Renal pelvis (tissue), 12 donors: ENCODE data around the gene RPS8. TPM values are rescaled to one million over a fixed set of nuclear protein-coding genes. Genes with fewer than 3 reads are reported as not detected.
"Not testable (repeated sequence)": the region's sequence is repeated elsewhere in the genome, so short reads cannot be mapped to it uniquely, and the experiment has no call there.

Experiments
- DNase-seq: peaks from one replicate; pipeline ENCODE4 v3.0.0-alpha.2; 2013
- long read RNA-seq, 16 experiments: transcript quantifications; one replicate each; lab custom pipeline, GENCODE V29; 2026
- polyA plus RNA-seq, 3 donors: library from polyadenylated mRNA; unstranded; fragments of 120-200 nt; gene quantifications; one replicate each; pipeline ENCODE4 v1.2.1, GENCODE V29; 2013; ENCODE audit not compliant: insufficient read length in 3 of 3

The RPS8 gene
- polyA plus RNA-seq: 1,000 to 10,000 TPM; 1,996 to 2,548 (median 2,324) TPM
- long read RNA-seq, donor 1, transcript RPS8-202 (6 exons, 881 nt): major isoform, 1,672 of 2,571 reads
- long read RNA-seq, donor 1, transcript RPS8-207 (5 exons, 1,115 nt): minor isoform, 331 of 2,571 reads
- long read RNA-seq, donor 1, transcript RPS8-205 (2 exons, 391 nt): minor isoform, 60 of 2,571 reads
- long read RNA-seq, donor 1, transcript RPS8-203 (3 exons, 898 nt): minor isoform, 81 of 2,571 reads
- long read RNA-seq, donor 1, partial matches to known transcripts: 304 of 2,571 reads
- long read RNA-seq, donor 1, other reads (novel, unspliced or antisense): 87 of 2,571 reads
- long read RNA-seq, donor 2, transcript RPS8-202 (6 exons, 881 nt): major isoform, 2,309 of 3,406 reads
- long read RNA-seq, donor 2, transcript RPS8-203 (3 exons, 898 nt): minor isoform, 84 of 3,406 reads
- long read RNA-seq, donor 2, transcript RPS8-205 (2 exons, 391 nt): minor isoform, 67 of 3,406 reads
- long read RNA-seq, donor 2, transcript RPS8-207 (5 exons, 1,115 nt): minor isoform, 347 of 3,406 reads
- long read RNA-seq, donor 2, partial matches to known transcripts: 410 of 3,406 reads
- long read RNA-seq, donor 2, other reads (novel, unspliced or antisense): 147 of 3,406 reads
- long read RNA-seq, donor 3, transcript RPS8-207 (5 exons, 1,115 nt): minor isoform, 359 of 2,811 reads
- long read RNA-seq, donor 3, transcript RPS8-202 (6 exons, 881 nt): major isoform, 1,600 of 2,811 reads
- long read RNA-seq, donor 3, transcript RPS8-205 (2 exons, 391 nt): minor isoform, 108 of 2,811 reads
- long read RNA-seq, donor 3, transcript RPS8-203 (3 exons, 898 nt): minor isoform, 117 of 2,811 reads
- long read RNA-seq, donor 3, partial matches to known transcripts: 465 of 2,811 reads
- long read RNA-seq, donor 3, other reads (novel, unspliced or antisense): 119 of 2,811 reads
- long read RNA-seq, donor 4, transcript RPS8-203 (3 exons, 898 nt): minor isoform, 111 of 3,598 reads
- long read RNA-seq, donor 4, transcript RPS8-202 (6 exons, 881 nt): major isoform, 2,345 of 3,598 reads
- long read RNA-seq, donor 4, transcript RPS8-207 (5 exons, 1,115 nt): minor isoform, 512 of 3,598 reads
- long read RNA-seq, donor 4, transcript RPS8-205 (2 exons, 391 nt): minor isoform, 112 of 3,598 reads
- long read RNA-seq, donor 4, partial matches to known transcripts: 298 of 3,598 reads
- long read RNA-seq, donor 4, other reads (novel, unspliced or antisense): 177 of 3,598 reads
- long read RNA-seq, donor 5, transcript RPS8-203 (3 exons, 898 nt): minor isoform, 84 of 1,654 reads
- long read RNA-seq, donor 5, transcript RPS8-205 (2 exons, 391 nt): minor isoform, 77 of 1,654 reads
- long read RNA-seq, donor 5, transcript RPS8-202 (6 exons, 881 nt): major isoform, 749 of 1,654 reads
- long read RNA-seq, donor 5, transcript RPS8-207 (5 exons, 1,115 nt): minor isoform, 169 of 1,654 reads
- long read RNA-seq, donor 5, partial matches to known transcripts: 523 of 1,654 reads
- long read RNA-seq, donor 5, other reads (novel, unspliced or antisense): 37 of 1,654 reads
- long read RNA-seq, donor 6, transcript RPS8-207 (5 exons, 1,115 nt): minor isoform, 235 of 1,593 reads
- long read RNA-seq, donor 6, transcript RPS8-202 (6 exons, 881 nt): major isoform, 848 of 1,593 reads
- long read RNA-seq, donor 6, transcript RPS8-205 (2 exons, 391 nt): minor isoform, 86 of 1,593 reads
- long read RNA-seq, donor 6, transcript RPS8-203 (3 exons, 898 nt): minor isoform, 84 of 1,593 reads
- long read RNA-seq, donor 6, partial matches to known transcripts: 281 of 1,593 reads
- long read RNA-seq, donor 6, other reads (novel, unspliced or antisense): 35 of 1,593 reads
- long read RNA-seq, donor 7, transcript RPS8-205 (2 exons, 391 nt): minor isoform, 273 of 3,408 reads
- long read RNA-seq, donor 7, transcript RPS8-203 (3 exons, 898 nt): minor isoform, 236 of 3,408 reads
- long read RNA-seq, donor 7, transcript RPS8-202 (6 exons, 881 nt): major isoform, 1,361 of 3,408 reads
- long read RNA-seq, donor 7, transcript RPS8-207 (5 exons, 1,115 nt): minor isoform, 487 of 3,408 reads
- long read RNA-seq, donor 7, partial matches to known transcripts: 931 of 3,408 reads
- long read RNA-seq, donor 7, other reads (novel, unspliced or antisense): 103 of 3,408 reads
- long read RNA-seq, donor 8, transcript RPS8-207 (5 exons, 1,115 nt): minor isoform, 159 of 1,453 reads
- long read RNA-seq, donor 8, transcript RPS8-202 (6 exons, 881 nt): major isoform, 911 of 1,453 reads
- long read RNA-seq, donor 8, transcript RPS8-205 (2 exons, 391 nt): minor isoform, 62 of 1,453 reads
- long read RNA-seq, donor 8, transcript RPS8-203 (3 exons, 898 nt): minor isoform, 55 of 1,453 reads
- long read RNA-seq, donor 8, partial matches to known transcripts: 202 of 1,453 reads
- long read RNA-seq, donor 8, other reads (novel, unspliced or antisense): 45 of 1,453 reads
- long read RNA-seq, donor 9, transcript RPS8-205 (2 exons, 391 nt): minor isoform, 118 of 3,290 reads
- long read RNA-seq, donor 9, transcript RPS8-207 (5 exons, 1,115 nt): minor isoform, 372 of 3,290 reads
- long read RNA-seq, donor 9, transcript RPS8-203 (3 exons, 898 nt): minor isoform, 115 of 3,290 reads
- long read RNA-seq, donor 9, transcript RPS8-202 (6 exons, 881 nt): major isoform, 2,155 of 3,290 reads
- long read RNA-seq, donor 9, partial matches to known transcripts: 387 of 3,290 reads
- long read RNA-seq, donor 9, other reads (novel, unspliced or antisense): 101 of 3,290 reads
- long read RNA-seq, donor 10, transcript RPS8-202 (6 exons, 881 nt): major isoform, 1,449 of 2,407 reads
- long read RNA-seq, donor 10, transcript RPS8-205 (2 exons, 391 nt): minor isoform, 81 of 2,407 reads
- long read RNA-seq, donor 10, transcript RPS8-207 (5 exons, 1,115 nt): minor isoform, 240 of 2,407 reads
- long read RNA-seq, donor 10, transcript RPS8-203 (3 exons, 898 nt): minor isoform, 93 of 2,407 reads
- long read RNA-seq, donor 10, partial matches to known transcripts: 427 of 2,407 reads
- long read RNA-seq, donor 10, other reads (novel, unspliced or antisense): 94 of 2,407 reads
- long read RNA-seq, donor 11, transcript RPS8-205 (2 exons, 391 nt): minor isoform, 121 of 1,869 reads
- long read RNA-seq, donor 11, transcript RPS8-207 (5 exons, 1,115 nt): minor isoform, 202 of 1,869 reads
- long read RNA-seq, donor 11, transcript RPS8-202 (6 exons, 881 nt): major isoform, 796 of 1,869 reads
- long read RNA-seq, donor 11, transcript RPS8-203 (3 exons, 898 nt): minor isoform, 119 of 1,869 reads
- long read RNA-seq, donor 11, partial matches to known transcripts: 537 of 1,869 reads
- long read RNA-seq, donor 11, other reads (novel, unspliced or antisense): 83 of 1,869 reads
- long read RNA-seq, donor 12, transcript RPS8-205 (2 exons, 391 nt): minor isoform, 80 of 3,333 reads
- long read RNA-seq, donor 12, transcript RPS8-203 (3 exons, 898 nt): minor isoform, 97 of 3,333 reads
- long read RNA-seq, donor 12, transcript RPS8-202 (6 exons, 881 nt): major isoform, 2,239 of 3,333 reads
- long read RNA-seq, donor 12, transcript RPS8-207 (5 exons, 1,115 nt): minor isoform, 434 of 3,333 reads
- long read RNA-seq, donor 12, partial matches to known transcripts: 315 of 3,333 reads
- long read RNA-seq, donor 12, other reads (novel, unspliced or antisense): 132 of 3,333 reads
- long read RNA-seq, donor 13, transcript RPS8-205 (2 exons, 391 nt): minor isoform, 164 of 2,177 reads
- long read RNA-seq, donor 13, transcript RPS8-202 (6 exons, 881 nt): major isoform, 569 of 2,177 reads
- long read RNA-seq, donor 13, transcript RPS8-203 (3 exons, 898 nt): minor isoform, 192 of 2,177 reads
- long read RNA-seq, donor 13, transcript RPS8-207 (5 exons, 1,115 nt): minor isoform, 171 of 2,177 reads
- long read RNA-seq, donor 13, partial matches to known transcripts: 1,053 of 2,177 reads
- long read RNA-seq, donor 13, other reads (novel, unspliced or antisense): 18 of 2,177 reads
- long read RNA-seq, donor 14: 0 reads
- long read RNA-seq, donor 15, transcript RPS8-207 (5 exons, 1,115 nt): minor isoform, 426 of 3,302 reads
- long read RNA-seq, donor 15, transcript RPS8-203 (3 exons, 898 nt): minor isoform, 119 of 3,302 reads
- long read RNA-seq, donor 15, transcript RPS8-202 (6 exons, 881 nt): major isoform, 1,893 of 3,302 reads
- long read RNA-seq, donor 15, transcript RPS8-205 (2 exons, 391 nt): minor isoform, 142 of 3,302 reads
- long read RNA-seq, donor 15, partial matches to known transcripts: 556 of 3,302 reads
- long read RNA-seq, donor 15, other reads (novel, unspliced or antisense): 125 of 3,302 reads
- long read RNA-seq, donor 16, transcript RPS8-207 (5 exons, 1,115 nt): minor isoform, 437 of 3,355 reads
- long read RNA-seq, donor 16, transcript RPS8-205 (2 exons, 391 nt): minor isoform, 157 of 3,355 reads
- long read RNA-seq, donor 16, transcript RPS8-203 (3 exons, 898 nt): minor isoform, 123 of 3,355 reads
- long read RNA-seq, donor 16, transcript RPS8-202 (6 exons, 881 nt): major isoform, 2,023 of 3,355 reads
- long read RNA-seq, donor 16, partial matches to known transcripts: 439 of 3,355 reads
- long read RNA-seq, donor 16, other reads (novel, unspliced or antisense): 144 of 3,355 reads

DNA sequence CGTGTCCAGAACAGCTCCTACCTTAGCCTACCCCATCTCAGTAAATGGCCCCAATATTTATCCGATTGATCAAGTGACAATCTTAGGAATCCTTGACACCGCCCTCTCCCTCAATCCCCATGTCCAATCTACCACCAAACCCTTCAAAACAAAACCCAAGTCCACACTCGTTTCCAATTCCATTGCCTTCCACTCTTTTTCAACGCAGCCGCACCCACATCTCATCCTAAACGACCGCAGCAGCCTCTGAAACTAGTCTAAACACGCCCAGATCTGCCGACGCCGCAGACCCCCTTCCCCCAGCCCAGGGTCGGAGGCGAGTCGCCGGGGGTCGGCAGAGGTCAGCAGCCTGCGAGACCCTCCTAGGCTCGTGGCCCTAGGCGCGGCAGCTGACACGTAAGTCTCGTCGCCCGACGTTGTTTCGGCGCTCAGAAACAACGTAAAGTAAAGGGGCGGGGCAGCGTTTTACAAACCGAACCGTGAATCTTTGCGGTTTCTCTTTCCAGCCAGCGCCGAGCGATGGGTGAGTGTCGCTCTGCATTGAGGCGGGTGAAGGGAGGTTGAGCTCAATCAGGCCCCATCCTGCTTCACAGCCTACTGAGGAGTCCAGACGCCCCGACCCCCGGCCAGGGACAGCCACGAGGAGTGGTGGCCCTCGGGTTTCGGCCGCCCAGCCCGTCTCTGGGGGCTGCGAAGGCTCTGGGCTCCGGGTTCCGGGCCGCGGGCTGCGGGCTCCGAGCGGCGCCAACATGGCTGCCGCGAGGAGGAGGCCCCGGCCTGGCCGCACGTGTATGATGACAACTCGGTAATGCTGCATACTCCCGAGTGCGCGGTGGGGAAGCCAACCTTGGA is at the start of gene RPS8:
RPS8 (plus strand) TSS at position 463 of the 852 bp plus-strand sequence; CDS start at position 520, 57 bp downstream.
- DNase-seq: peak; percentile 96

DNA sequence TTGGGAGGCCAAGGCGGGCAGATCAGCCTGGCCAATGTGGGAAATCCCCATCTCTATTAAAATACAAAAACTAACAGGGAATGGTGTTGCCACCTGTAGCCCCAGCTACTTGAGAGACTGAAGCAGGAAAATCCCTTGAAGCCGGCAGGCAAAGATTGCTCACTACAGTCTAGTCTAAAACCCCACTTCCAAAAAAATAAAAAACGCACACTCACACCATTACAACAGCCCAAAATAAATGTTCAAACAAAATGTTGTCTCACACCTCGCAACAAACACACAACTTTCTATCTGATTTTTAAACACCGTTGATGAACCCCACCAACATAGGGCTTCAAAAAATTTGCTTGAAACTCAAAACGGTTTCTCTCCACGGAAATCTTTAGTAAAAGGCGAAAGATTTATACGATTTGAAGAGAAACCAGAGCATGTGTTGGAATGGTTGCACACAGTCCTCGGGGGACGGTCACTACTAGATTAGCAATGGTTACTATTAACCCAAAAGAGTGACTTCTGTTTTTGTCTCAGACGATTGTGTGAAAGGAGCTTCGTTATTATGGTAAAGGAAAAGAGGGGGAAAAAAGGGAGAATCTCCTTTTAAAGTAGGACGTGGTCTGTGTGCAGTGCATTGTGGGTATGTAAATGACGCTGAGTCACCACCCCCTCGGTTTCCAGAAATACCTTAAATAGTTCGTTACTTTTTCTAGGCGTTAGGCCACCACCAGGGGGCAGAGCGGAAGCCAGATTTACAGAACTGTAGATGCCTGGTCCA is 44.4 kb upstream of the RPS8 start, which contains the start of gene RNU5D-1:
RNU5D-1 (minus strand) TSS at position 430 of the 772 bp plus-strand sequence.
- peak; percentile 96 for DNase-seq

DNA sequence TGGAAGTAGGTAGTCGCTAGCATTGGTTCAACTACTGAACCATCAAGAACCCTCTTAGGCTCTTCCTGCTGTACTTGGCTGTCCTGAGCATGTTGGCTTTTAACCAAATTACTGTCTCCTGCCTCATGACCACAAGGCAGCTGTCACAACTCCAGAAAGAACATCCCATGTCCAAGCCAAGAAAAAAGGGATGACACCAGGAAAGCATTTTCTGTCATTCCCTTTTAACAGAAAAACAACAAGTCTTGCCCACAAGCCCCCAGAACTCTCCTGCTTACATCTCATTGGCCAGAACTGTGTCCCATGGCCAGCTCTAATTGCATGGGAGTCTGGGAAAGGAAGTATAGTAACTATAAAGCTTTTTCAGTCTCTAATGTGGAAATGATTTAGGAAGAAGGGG is 42.0 kb upstream of the RPS8 start:
- DNase-seq: no peak

GRCh38 chr1:44733784-44734183 is 41.6 kb upstream of the RPS8 start:
- no peak for DNase-seq

- DNase-seq: no peak
Observed at GRCh38 chr1:44735992-44736391, 39.3 kb upstream of the RPS8 start.

GRCh38 chr1:44738953-44739306 is 36.4 kb upstream of the RPS8 start:
- DNase-seq: not testable (repeated sequence)

DNA sequence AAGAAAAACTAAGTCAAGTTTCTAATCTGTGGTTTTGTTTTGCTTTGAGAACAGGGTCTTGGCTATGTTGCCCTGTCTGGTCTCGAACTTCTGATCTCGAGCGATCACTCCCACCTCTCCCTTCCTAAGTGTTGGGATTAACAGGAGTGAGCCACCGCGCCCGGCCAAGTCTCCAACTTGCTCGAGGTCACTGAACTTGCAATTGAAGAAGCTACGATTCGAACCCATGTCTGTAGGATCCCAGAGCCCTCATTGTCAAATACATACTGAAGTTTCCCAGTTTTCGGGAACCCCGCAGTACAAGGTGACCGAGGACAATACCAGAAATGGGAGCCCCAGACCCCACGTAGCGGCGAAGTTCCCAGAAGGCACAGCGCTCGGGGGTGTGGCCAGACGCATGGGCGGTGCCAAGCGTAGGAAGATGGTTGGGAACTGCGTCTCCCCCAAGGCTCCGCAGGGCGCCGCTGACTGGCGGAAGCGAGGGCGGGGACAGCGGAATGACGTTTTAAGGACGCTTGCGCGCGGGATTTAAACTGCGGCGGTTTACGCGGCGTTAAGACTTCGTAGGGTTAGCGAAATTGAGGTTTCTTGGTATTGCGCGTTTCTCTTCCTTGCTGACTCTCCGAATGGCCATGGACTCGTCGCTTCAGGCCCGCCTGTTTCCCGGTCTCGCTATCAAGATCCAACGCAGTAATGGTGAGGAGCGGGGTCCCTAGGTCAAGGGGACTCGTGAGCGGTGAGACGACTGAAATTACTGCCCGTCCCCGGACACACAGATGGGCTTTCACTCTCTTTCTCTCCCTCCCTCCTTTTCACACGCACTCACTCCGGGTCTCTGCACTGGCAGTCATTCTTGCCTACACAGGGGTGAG is 35.8 kb upstream of the RPS8 start, which contains the start of gene KIF2C:
KIF2C (plus strand) TSS at position 531 of the 872 bp plus-strand sequence; CDS start at position 627, 96 bp downstream.
- DNase-seq: peak; percentile 97

DNA sequence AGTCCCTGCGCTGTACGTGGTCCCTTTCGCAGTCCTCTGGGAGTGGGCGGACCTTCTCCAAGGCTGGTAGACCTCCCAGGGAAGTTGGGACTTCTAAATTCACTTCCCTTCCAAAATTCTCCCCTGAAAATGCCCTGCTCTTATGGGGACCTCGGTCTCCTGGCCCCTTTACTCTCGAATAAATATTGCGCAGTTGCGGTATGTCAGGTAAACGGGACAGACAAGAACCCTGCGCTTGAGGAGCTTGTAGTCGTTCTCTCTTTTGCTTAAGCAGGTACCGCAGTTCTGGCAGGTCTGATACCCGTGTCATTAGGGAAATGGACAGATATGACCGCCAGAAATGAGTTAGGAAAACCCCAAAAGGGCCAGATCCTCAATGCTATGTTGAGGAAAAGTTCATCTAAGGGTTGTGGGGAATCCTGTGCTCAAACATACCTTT is 35.1 kb upstream of the RPS8 start:
- DNase-seq: no peak

- DNase-seq: no peak
Observed at GRCh38 chr1:44743211-44743610, 32.1 kb upstream of the RPS8 start.

GRCh38 chr1:44747878-44748277 is 27.5 kb upstream of the RPS8 start:
- no peak for DNase-seq

- no peak for DNase-seq
Observed at GRCh38 chr1:44757420-44757819, 17.9 kb upstream of the RPS8 start.
